Measurements from ENCODE around the gene SH3D19.

The SH3D19 gene

GRCh38 chr4:151356510-151356909 is 31.1 kb upstream of the SH3D19 start:
- POLR2A ChIA-PET: no interaction called here
- Histone ChIP-seq H3K27me3 (replicated peaks in 2 of 5; ENCODE audit: control insufficient read depth in 4 of 5, insufficient read depth in 5 of 5, low read length in 4 of 5) (peaks cover 0 to 7% (median 0%) of the 10 kb centered on the region in 5 experiments), H3K36me3 (ENCODE audit: control insufficient read depth in 4 of 4, insufficient read depth in 4 of 4, low read length in 3 of 4) (no peaks in the 10 kb centered on the region), H3K27ac (ENCODE audit: insufficient read depth in 1 of 2, low read depth in 1 of 2, low read length in 2 of 2, poor library complexity in 1 of 2, severe bottlenecking in 2 of 2) (no peak overlapping the region), H3K4me3 (ENCODE audit: control insufficient read depth in 1 of 7, extremely low read depth in 1 of 7, insufficient read depth in 4 of 7, low read depth in 2 of 7, low read length in 6 of 7) (no peak overlapping the region), H3K9me3 (ENCODE audit: control extremely low read depth in 1 of 5, control insufficient read depth in 4 of 5, insufficient read depth in 2 of 5, low read depth in 1 of 5, low read length in 4 of 5) (no peaks in the 10 kb centered on the region), H3K4me1 (ENCODE audit: control extremely low read depth in 1 of 4, control insufficient read depth in 4 of 4, insufficient read depth in 4 of 4, low read length in 3 of 4) (no peaks in the 10 kb centered on the region)
- DNase-seq: no peak
- CTCF ChIA-PET: no interaction called here
- WGBS (ENCODE audit: insufficient coverage): 100% methylated on average over 1 of the region's 1 CpG

- 89% methylated on average over 3 of the region's 4 CpGs for WGBS (ENCODE audit: insufficient coverage)
Observed at GRCh38 chr4:151355155-151355554, 29.8 kb upstream of the SH3D19 start.

GRCh38 chr4:151347490-151348235 is 22.3 kb upstream of the SH3D19 start:
- no peaks in the 10 kb centered on the region for H3K4me1 ChIP-seq (ENCODE audit: control extremely low read depth in 1 of 4, control insufficient read depth in 4 of 4, insufficient read depth in 4 of 4, low read length in 3 of 4)
- no peak for DNase-seq
- H3K9me3 ChIP-seq (ENCODE audit: control extremely low read depth in 1 of 5, control insufficient read depth in 4 of 5, insufficient read depth in 2 of 5, low read depth in 1 of 5, low read length in 4 of 5): no peaks in the 10 kb centered on the region
- no peak overlapping the region for H3K27ac ChIP-seq (ENCODE audit: insufficient read depth in 1 of 2, low read depth in 1 of 2, low read length in 2 of 2, poor library complexity in 1 of 2, severe bottlenecking in 2 of 2)
- ChIA-PET POLR2A (no interaction called here), CTCF (no interaction called here)
- no peaks in the 10 kb centered on the region for H3K36me3 ChIP-seq (ENCODE audit: control insufficient read depth in 4 of 4, insufficient read depth in 4 of 4, low read length in 3 of 4)
- H3K27me3 ChIP-seq (replicated peaks in 2 of 5; ENCODE audit: control insufficient read depth in 4 of 5, insufficient read depth in 5 of 5, low read length in 4 of 5): peaks cover 0 to 12% (median 2%) of the 10 kb centered on the region in 5 experiments
- H3K4me3 ChIP-seq (ENCODE audit: control insufficient read depth in 1 of 7, extremely low read depth in 1 of 7, insufficient read depth in 4 of 7, low read depth in 2 of 7, low read length in 6 of 7): no peak overlapping the region
- 96% methylated on average over 4 of the region's 9 CpGs for WGBS (ENCODE audit: insufficient coverage)

More at GRCh38 chr4:151355155-151355554, 29.8 kb upstream of the SH3D19 start:
- Histone ChIP-seq H3K36me3 (ENCODE audit: control insufficient read depth in 4 of 4, insufficient read depth in 4 of 4, low read length in 3 of 4) (no peaks in the 10 kb centered on the region), H3K9me3 (ENCODE audit: control extremely low read depth in 1 of 5, control insufficient read depth in 4 of 5, insufficient read depth in 2 of 5, low read depth in 1 of 5, low read length in 4 of 5) (no peaks in the 10 kb centered on the region), H3K27me3 (replicated peaks in 2 of 5; ENCODE audit: control insufficient read depth in 4 of 5, insufficient read depth in 5 of 5, low read length in 4 of 5) (peaks cover 0 to 7% (median 0%) of the 10 kb centered on the region in 5 experiments), H3K4me1 (ENCODE audit: control extremely low read depth in 1 of 4, control insufficient read depth in 4 of 4, insufficient read depth in 4 of 4, low read length in 3 of 4) (no peaks in the 10 kb centered on the region), H3K27ac (ENCODE audit: insufficient read depth in 1 of 2, low read depth in 1 of 2, low read length in 2 of 2, poor library complexity in 1 of 2, severe bottlenecking in 2 of 2) (no peak overlapping the region), H3K4me3 (ENCODE audit: control insufficient read depth in 1 of 7, extremely low read depth in 1 of 7, insufficient read depth in 4 of 7, low read depth in 2 of 7, low read length in 6 of 7) (no peak overlapping the region)
- no peak for DNase-seq
- ChIA-PET POLR2A (no interaction called here), CTCF (interaction anchor here (1.2 kb wide), 1 partner anchor 11 kb away, joined by 3 read pairs; no protein-coding TSS in a partner anchor)

- ChIA-PET CTCF (interaction anchor here (1.7 kb wide), 1 partner anchor 10 kb away, joined by 3 read pairs; no protein-coding TSS in a partner anchor), POLR2A (no interaction called here)
- WGBS (ENCODE audit: insufficient coverage): no CpG with 5 or more reads among the region's 2 CpGs
Observed at GRCh38 chr4:151344948-151345347, 19.5 kb upstream of the SH3D19 start.

GRCh38 chr4:151340751-151341385 is 15.5 kb upstream of the SH3D19 start:
- POLR2A ChIA-PET: no interaction called here
- no peaks in the 10 kb centered on the region for H3K9me3 ChIP-seq (ENCODE audit: control extremely low read depth in 1 of 5, control insufficient read depth in 4 of 5, insufficient read depth in 2 of 5, low read depth in 1 of 5, low read length in 4 of 5)
- DNase-seq: no peak
- H3K27ac ChIP-seq (ENCODE audit: insufficient read depth in 1 of 2, low read depth in 1 of 2, low read length in 2 of 2, poor library complexity in 1 of 2, severe bottlenecking in 2 of 2): no peak overlapping the region
- H3K36me3 ChIP-seq (ENCODE audit: control insufficient read depth in 4 of 4, insufficient read depth in 4 of 4, low read length in 3 of 4): no peaks in the 10 kb centered on the region
- WGBS (ENCODE audit: insufficient coverage): 92% methylated on average over 5 of the region's 5 CpGs
- no peaks in the 10 kb centered on the region for H3K4me1 ChIP-seq (ENCODE audit: control extremely low read depth in 1 of 4, control insufficient read depth in 4 of 4, insufficient read depth in 4 of 4, low read length in 3 of 4)
- no peak overlapping the region for H3K4me3 ChIP-seq (ENCODE audit: control insufficient read depth in 1 of 7, extremely low read depth in 1 of 7, insufficient read depth in 4 of 7, low read depth in 2 of 7, low read length in 6 of 7)
- H3K27me3 ChIP-seq (replicated peaks in 2 of 5; ENCODE audit: control insufficient read depth in 4 of 5, insufficient read depth in 5 of 5, low read length in 4 of 5): peaks cover 0 to 8% (median 0%) of the 10 kb centered on the region in 5 experiments
- CTCF ChIA-PET: no interaction called here

More at GRCh38 chr4:151344948-151345347, 19.5 kb upstream of the SH3D19 start:
- no peaks in the 10 kb centered on the region for H3K36me3 ChIP-seq (ENCODE audit: control insufficient read depth in 4 of 4, insufficient read depth in 4 of 4, low read length in 3 of 4)
- no peaks in the 10 kb centered on the region for H3K9me3 ChIP-seq (ENCODE audit: control extremely low read depth in 1 of 5, control insufficient read depth in 4 of 5, insufficient read depth in 2 of 5, low read depth in 1 of 5, low read length in 4 of 5)
- no peak for DNase-seq
- H3K4me1 ChIP-seq (ENCODE audit: control extremely low read depth in 1 of 4, control insufficient read depth in 4 of 4, insufficient read depth in 4 of 4, low read length in 3 of 4): no peaks in the 10 kb centered on the region
- H3K27me3 ChIP-seq (replicated peaks in 2 of 5; ENCODE audit: control insufficient read depth in 4 of 5, insufficient read depth in 5 of 5, low read length in 4 of 5): peaks cover 0 to 12% (median 2%) of the 10 kb centered on the region in 5 experiments
- H3K27ac ChIP-seq (ENCODE audit: insufficient read depth in 1 of 2, low read depth in 1 of 2, low read length in 2 of 2, poor library complexity in 1 of 2, severe bottlenecking in 2 of 2): no peak overlapping the region
- no peak overlapping the region for H3K4me3 ChIP-seq (ENCODE audit: control insufficient read depth in 1 of 7, extremely low read depth in 1 of 7, insufficient read depth in 4 of 7, low read depth in 2 of 7, low read length in 6 of 7)

- ChIA-PET POLR2A (no interaction called here), CTCF (no interaction called here)
- no peaks in the 10 kb centered on the region for H3K4me1 ChIP-seq (ENCODE audit: control extremely low read depth in 1 of 4, control insufficient read depth in 4 of 4, insufficient read depth in 4 of 4, low read length in 3 of 4)
- no peak overlapping the region for H3K4me3 ChIP-seq (ENCODE audit: control insufficient read depth in 1 of 7, extremely low read depth in 1 of 7, insufficient read depth in 4 of 7, low read depth in 2 of 7, low read length in 6 of 7)
- 100% methylated on average over 2 of the region's 2 CpGs for WGBS (ENCODE audit: insufficient coverage)
- no peak overlapping the region for H3K27ac ChIP-seq (ENCODE audit: insufficient read depth in 1 of 2, low read depth in 1 of 2, low read length in 2 of 2, poor library complexity in 1 of 2, severe bottlenecking in 2 of 2)
- no peaks in the 10 kb centered on the region for H3K36me3 ChIP-seq (ENCODE audit: control insufficient read depth in 4 of 4, insufficient read depth in 4 of 4, low read length in 3 of 4)
- H3K27me3 ChIP-seq (replicated peaks in 2 of 5; ENCODE audit: control insufficient read depth in 4 of 5, insufficient read depth in 5 of 5, low read length in 4 of 5): peaks cover 0 to 5% (median 0%) of the 10 kb centered on the region in 5 experiments
- no peaks in the 10 kb centered on the region for H3K9me3 ChIP-seq (ENCODE audit: control extremely low read depth in 1 of 5, control insufficient read depth in 4 of 5, insufficient read depth in 2 of 5, low read depth in 1 of 5, low read length in 4 of 5)
- DNase-seq: no peak
Observed at GRCh38 chr4:151339467-151339866, 14.1 kb upstream of the SH3D19 start.

Measured in common myeloid progenitor, CD34-positive (primary cell).